Left ventricle myocardium inferior (tissue), 1 donor: ENCODE results near the gene FNDC11. TPM values are rescaled to one million over a fixed set of nuclear protein-coding genes. Genes with fewer than 3 reads are reported as not detected.

ENCODE experiments used
- DNase-seq: peaks from one replicate; pipeline ENCODE4 v3.0.0-alpha.2; 2020
- H3K27ac ChIP-seq: fragments of 200-600 bp; replicated peaks from 2 replicates; pipeline ENCODE4 v1.8.0; 2021
- H3K27me3 ChIP-seq: fragments of 200-600 bp; 2 replicates; pipeline ENCODE4 v1.8.0; 2021; ENCODE audit warnings: low read depth
- H3K36me3 ChIP-seq: fragments of 200-600 bp; 2 replicates; pipeline ENCODE4 v1.8.0; 2021
- H3K4me1 ChIP-seq: fragments of 200-600 bp; 2 replicates; pipeline ENCODE4 v1.8.0; 2021
- H3K4me3 ChIP-seq: fragments of 200-600 bp; 2 replicates; pipeline ENCODE4 v1.8.0; 2021; ENCODE audit warnings: mild to moderate bottlenecking, moderate library complexity
- H3K9me3 ChIP-seq: fragments of 200-600 bp; replicated peaks from 2 replicates; pipeline ENCODE4 v1.8.0; 2021
- intact Hi-C: fragments of 100-400 bp; cut with micrococcal nuclease; formaldehyde crosslinking; loops from one replicate; pipeline ENCODE4 v1.11.0; 2022
- total RNA-seq: library from RNA; stranded (reverse); fragmentation: NEBNext Ultra II Directional; extraction: Animal tissue kit (Norgen Biotek cat#: 25700); gene quantifications from one replicate; pipeline ENCODE4 v1.2.1, GENCODE V29; 2021
- TF ChIP-seq, protein P1 (sequence below): fragments of 200-600 bp; IDR thresholded peaks from 2 replicates; pipeline ENCODE4 v1.8.0; 2021; ENCODE audit warnings: antibody characterized with exemption, mild to moderate bottlenecking, borderline replicate concordance
- donor health status: DM: no; HTN: yes; CAD: no; lungs with severe emphysema.

Gene FNDC11
- total RNA-seq, 1 donor from 2014 or later, result 0.14 TPM

DNA sequence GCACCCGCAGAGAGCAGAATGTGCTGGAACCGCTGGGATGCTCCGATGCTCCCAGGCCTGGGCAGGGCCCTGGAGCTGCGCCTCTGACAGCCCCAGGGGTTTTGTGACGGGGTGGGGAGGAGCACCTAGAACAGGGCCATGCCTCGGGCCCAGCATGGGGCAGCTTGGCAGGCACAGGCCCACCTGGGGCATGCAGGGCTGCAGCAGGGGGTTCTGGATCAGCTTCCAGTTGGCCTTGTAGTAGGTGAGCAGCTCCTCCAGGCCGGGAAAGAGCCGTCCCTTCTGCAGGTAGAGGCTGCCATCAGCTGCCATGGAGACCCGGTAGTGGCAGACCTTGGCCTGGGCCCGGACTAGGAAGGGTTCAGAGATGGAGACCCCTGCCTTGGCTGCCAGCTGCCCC, 10.8 kb upstream of the FNDC11 start:
- TF ChIP-seq, protein P1, sequence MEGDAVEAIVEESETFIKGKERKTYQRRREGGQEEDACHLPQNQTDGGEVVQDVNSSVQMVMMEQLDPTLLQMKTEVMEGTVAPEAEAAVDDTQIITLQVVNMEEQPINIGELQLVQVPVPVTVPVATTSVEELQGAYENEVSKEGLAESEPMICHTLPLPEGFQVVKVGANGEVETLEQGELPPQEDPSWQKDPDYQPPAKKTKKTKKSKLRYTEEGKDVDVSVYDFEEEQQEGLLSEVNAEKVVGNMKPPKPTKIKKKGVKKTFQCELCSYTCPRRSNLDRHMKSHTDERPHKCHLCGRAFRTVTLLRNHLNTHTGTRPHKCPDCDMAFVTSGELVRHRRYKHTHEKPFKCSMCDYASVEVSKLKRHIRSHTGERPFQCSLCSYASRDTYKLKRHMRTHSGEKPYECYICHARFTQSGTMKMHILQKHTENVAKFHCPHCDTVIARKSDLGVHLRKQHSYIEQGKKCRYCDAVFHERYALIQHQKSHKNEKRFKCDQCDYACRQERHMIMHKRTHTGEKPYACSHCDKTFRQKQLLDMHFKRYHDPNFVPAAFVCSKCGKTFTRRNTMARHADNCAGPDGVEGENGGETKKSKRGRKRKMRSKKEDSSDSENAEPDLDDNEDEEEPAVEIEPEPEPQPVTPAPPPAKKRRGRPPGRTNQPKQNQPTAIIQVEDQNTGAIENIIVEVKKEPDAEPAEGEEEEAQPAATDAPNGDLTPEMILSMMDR, result no peak
- Histone ChIP-seq H3K4me3 (no peak overlapping the region), H3K9me3 (no peaks in the 10 kb centered on the region), H3K36me3 (no peaks in the 10 kb centered on the region), H3K27ac (no peak overlapping the region), H3K27me3 (peaks cover 34% of the 10 kb centered on the region), H3K4me1 (peaks cover 6% of the 10 kb centered on the region)
- DNase-seq, result no peak
- intact Hi-C loops, result no loop called here

DNA sequence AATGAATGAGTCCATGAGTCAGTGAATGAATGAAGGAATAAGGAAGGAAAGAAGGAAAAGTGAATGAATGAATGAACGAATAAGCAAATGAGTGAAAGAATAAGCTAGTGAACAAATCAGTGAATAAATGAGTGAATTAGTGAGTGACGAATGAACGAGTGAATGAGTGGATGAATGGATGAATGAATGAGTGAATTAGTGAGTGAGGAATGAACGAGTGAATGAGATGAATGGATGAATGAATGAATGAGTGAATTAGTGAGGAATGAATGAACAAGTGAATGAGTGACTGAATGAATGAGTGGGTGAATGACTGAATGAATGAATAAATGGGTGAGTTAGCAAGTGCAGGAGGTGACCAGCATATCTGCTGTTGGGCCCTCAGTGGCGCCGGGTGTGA, 10.2 kb upstream of the FNDC11 start:
- no peaks in the 10 kb centered on the region for H3K36me3 ChIP-seq
- DNase-seq, result no peak
- no peaks in the 10 kb centered on the region for H3K9me3 ChIP-seq
- H3K4me1 ChIP-seq, result peaks cover under 1% of the 10 kb centered on the region
- intact Hi-C loops, result no loop called here
- H3K27ac ChIP-seq, result no peak overlapping the region
- no peak overlapping the region for H3K4me3 ChIP-seq
- H3K27me3 ChIP-seq, result peaks cover 40% of the 10 kb centered on the region
- TF ChIP-seq, protein P1, result no peak

DNA sequence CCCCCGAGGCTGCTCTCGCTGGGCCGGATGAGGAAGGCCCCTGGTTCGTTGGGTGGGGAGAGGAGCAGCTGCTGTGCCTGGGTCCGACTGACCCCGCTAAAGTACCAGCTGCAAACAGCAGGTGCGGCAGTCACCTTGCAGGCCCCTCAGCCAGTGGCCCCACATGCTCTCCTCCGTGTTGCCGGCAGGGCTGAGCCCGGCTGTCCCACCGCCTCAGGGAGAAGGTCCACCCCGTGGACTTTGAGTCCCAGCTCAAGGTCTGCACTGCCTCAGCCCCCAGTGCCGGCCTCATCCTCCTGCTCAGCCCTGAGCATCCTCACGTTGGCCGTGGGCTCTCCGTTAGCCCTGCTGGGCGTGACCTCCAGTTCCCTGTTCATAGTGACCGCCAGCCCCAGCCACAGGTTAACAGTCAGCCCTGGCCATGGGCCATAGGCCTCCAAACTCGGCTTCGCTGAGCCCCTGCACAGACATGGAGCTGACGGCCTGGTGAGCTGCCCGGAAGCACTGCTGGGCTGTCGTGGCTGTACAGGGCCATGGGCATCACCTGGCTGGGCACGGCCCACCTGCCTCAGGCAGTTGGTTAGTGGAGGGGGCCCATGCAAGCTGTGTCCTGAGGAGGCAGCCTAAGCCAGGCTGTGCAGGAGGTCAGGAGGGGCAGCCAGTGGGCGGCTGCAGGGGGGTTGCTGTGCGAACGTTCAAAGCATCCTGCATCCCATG, 9.6 kb upstream of the FNDC11 start:
- Histone ChIP-seq H3K36me3 (no peaks in the 10 kb centered on the region), H3K9me3 (no peaks in the 10 kb centered on the region), H3K27ac (no peak overlapping the region), H3K27me3 (peaks cover 45% of the 10 kb centered on the region), H3K4me3 (no peak overlapping the region), H3K4me1 (no peaks in the 10 kb centered on the region)
- DNase-seq, result no peak
- intact Hi-C loops, result no loop called here
- TF ChIP-seq, protein P1, result no peak

DNA sequence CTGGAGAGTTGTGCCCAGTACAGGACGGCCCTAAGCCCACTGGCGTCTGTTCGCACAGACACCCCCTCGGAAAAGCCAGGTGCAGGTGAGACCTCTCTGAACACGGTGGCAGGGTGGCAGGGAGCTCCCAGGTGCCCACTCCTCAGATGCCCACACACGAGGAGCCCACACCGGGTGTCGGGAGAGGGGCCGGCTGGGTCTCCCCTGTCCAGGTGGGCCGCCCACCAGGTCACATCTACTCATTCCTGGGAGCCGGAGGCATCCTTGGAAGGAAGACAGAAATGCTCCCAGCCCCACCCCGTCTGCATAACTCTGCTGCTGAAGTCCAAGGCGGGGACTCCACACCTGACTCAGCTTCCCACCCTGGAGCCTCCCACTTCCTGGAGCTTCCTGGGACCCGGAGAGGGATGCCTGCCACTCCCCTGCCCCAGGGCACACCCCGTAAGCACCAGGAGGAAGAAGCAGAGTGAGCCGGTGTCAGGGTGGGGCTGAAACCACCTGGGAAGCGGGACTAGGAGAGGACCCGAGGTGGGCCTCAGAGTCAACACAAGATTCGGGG, 8.9 kb upstream of the FNDC11 start:
- TF ChIP-seq, protein P1, result no peak

DNA sequence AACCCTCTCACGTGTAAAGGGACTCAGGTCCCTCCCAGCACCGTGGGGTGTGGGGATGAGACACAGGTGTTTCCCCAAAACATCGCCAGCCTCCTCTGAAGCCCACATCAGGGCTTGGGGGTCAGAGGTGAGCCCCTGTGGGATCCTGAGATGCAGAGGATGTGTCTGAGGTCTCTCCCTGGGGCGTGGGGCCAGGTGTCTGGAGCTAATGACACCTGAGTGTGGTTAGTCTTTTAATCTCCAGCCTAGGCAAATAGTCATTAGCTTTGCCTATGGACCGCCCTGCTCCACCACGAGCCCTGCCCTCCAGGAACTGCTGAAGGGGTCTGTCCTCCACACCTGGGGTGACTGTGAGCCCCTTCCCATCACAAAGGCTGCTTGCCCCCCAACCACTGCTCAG, 8.1 kb upstream of the FNDC11 start:
- DNase-seq, result no peak
- H3K9me3 ChIP-seq, result no peaks in the 10 kb centered on the region
- H3K27ac ChIP-seq, result no peak overlapping the region
- TF ChIP-seq, protein P1, result no peak
- intact Hi-C loops, result no loop called here
- H3K36me3 ChIP-seq, result no peaks in the 10 kb centered on the region
- no peaks in the 10 kb centered on the region for H3K4me1 ChIP-seq
- H3K4me3 ChIP-seq, result no peak overlapping the region
- H3K27me3 ChIP-seq, result peaks cover 59% of the 10 kb centered on the region

More for the DNA sequence above, 8.9 kb upstream of the FNDC11 start:
- Histone ChIP-seq H3K4me1 (no peaks in the 10 kb centered on the region), H3K4me3 (no peak overlapping the region), H3K27me3 (peaks cover 51% of the 10 kb centered on the region), H3K36me3 (no peaks in the 10 kb centered on the region), H3K27ac (no peak overlapping the region), H3K9me3 (no peaks in the 10 kb centered on the region)
- intact Hi-C loops, result no loop called here
- DNase-seq, result no peak
